HT1080 (cell line): ENCODE measurements around the gene CACNA1G. TPM values are rescaled to one million over a fixed set of nuclear protein-coding genes. Genes with fewer than 3 reads are reported as not detected.

ENCODE experiments used
- DNase-seq: peaks from one replicate; pipeline ENCODE4 v3.0.0-alpha.2; 2015; ENCODE audit warnings: low read depth
- total RNA-seq: library from RNA; depleted of rRNA; stranded (reverse); fragments of >200 nt; shearing (Covaris generic); gene quantifications from 2 replicates; pipeline ENCODE4 v1.2.3, GENCODE V29; 2014

The CACNA1G gene
- total RNA-seq, 1 experiment from 2014 or later: 0.40 TPM

- peak; percentile 90 for DNase-seq
Measured at GRCh38 chr17:50547035-50547735, 13.3 kb upstream of the CACNA1G start, which contains the start of gene SPATA20. Gene SPATA20 (plus strand): TSS chr17:50547174. CDS start chr17:50547209, 35 bp downstream.

- no peak for DNase-seq
Measured at GRCh38 chr17:50547736-50548083, 12.8 kb upstream of the CACNA1G start.

DNA sequence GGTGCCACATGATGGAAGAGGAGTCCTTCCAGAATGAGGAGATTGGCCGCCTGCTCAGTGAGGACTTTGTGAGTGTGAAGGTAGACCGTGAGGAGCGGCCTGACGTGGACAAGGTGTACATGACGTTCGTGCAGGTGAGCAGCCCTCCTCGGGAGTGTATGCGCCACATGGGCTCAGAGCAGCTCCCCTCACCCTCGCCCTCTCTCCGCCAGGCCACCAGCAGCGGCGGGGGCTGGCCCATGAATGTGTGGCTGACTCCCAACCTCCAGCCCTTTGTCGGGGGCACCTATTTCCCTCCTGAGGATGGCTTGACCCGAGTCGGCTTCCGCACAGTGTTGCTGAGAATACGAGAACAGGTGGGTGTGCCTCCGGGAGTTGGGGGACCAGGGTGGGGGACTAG is 11.7 kb upstream of the CACNA1G start:
- no peak for DNase-seq

- no peak for DNase-seq
Measured at GRCh38 chr17:50549256-50549941, 11.1 kb upstream of the CACNA1G start.

DNA sequence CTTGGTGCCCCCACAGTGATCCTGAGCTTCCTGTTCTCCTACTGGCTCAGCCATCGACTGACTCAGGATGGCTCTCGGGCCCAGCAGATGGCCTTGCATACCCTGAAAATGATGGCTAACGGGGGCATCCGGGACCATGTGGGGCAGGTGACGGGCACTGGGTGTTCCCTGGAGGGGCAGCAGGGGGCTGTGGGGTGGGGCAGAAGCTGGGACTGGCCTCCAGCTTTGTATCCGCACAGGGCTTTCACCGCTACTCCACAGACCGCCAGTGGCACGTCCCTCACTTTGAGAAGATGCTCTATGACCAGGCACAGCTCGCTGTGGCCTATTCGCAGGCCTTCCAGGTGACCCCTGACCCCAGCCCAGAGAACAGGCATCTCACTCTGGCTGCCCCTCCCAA is 10.5 kb upstream of the CACNA1G start:
- no peak for DNase-seq

- peak; percentile 54 for DNase-seq
Measured at GRCh38 chr17:50550661-50551432, 9.7 kb upstream of the CACNA1G start.

DNA sequence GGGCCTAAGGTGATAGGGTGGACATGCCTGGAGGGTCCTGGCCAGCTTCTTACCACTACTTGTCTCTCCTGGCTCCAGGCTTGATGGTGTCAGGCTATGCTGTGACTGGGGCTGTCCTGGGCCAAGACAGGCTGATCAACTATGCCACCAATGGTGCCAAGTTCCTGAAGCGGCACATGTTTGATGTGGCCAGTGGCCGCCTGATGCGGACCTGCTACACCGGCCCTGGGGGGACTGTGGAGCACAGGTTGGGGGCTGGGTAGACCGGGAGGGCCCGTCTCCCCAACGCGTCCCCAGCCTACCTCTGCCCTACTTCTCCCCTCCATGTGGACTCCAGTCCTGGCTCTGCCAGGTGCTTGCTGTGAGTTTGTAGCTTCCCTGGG is 9.1 kb upstream of the CACNA1G start:
- DNase-seq: no peak

DNA sequence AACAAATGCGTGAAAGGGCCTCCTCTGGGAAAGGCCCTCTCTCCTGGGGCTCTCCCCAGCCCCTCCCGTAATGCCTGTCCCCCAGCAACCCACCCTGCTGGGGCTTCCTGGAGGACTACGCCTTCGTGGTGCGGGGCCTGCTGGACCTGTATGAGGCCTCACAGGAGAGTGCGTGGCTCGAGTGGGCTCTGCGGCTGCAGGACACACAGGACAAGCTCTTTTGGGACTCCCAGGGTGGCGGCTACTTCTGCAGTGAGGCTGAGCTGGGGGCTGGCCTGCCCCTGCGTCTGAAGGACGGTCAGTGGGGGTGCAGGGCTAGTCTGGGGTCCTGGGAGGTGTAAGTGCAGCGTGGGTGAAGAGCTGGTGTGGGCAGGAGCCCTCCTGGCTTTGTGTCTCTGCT is 8.6 kb upstream of the CACNA1G start:
- DNase-seq: no peak

GRCh38 chr17:50554201-50554600 is 6.3 kb upstream of the CACNA1G start:
- DNase-seq: no peak

DNA sequence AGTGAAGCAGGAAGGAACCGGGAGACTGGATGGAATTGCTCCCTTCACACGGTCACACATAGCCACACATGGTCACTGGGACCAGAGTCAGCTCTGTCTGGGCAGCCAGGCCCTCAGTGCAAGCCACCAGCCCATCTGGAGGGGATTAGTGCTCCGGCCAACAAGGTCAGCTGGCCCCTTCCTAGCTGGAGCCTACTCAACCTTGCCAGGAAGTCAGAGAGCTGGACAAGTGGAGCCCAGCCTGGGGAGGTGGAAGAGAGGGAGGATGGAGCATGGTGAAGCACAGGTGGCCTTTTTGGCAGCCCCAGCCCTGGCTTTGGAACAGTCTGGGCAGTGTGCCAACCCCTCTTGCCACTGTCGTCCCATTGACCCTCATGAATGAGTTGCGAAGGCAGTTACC is 3.7 kb upstream of the CACNA1G start:
- DNase-seq: no peak

GRCh38 chr17:50557630-50558029 is 2.9 kb upstream of the CACNA1G start:
- DNase-seq: no peak

DNA sequence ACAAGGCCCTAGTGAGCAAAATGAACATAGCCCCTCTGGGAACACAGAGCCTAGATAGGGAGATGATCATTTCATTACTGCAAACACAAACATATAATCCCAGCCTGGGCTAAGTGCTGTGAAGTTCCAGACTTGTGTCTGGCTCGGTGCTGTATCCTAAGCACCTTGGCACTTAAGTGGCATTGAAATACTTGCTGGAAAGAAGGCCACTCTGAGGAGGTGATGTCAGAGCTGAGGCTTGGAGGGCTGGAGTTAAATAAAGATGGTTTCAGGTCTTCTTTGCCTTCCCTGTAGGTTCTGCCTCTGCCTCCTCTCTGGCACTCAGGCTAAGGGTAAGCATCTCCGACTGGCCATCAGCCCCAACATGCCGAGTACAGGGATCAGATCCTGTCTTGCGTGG is 2.4 kb upstream of the CACNA1G start:
- no peak for DNase-seq

DNA sequence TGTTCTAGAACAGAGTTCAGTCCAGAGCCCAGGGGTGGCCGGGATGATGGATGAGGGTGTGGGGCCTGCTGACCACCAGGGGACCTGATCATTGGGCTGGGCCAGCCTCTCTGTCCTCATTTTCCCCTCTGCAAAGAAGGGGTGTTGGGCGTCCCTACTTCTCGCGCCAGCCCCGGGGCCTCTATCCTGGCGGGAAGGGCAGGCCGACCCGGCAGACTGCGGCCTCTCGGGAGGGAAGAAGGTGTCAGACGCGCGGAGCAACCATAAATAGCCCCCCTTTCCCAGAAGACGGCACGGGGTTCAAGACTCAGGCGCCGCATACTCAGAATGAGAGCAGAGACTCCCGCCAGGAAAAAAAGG is 2.0 kb upstream of the CACNA1G start:
- DNase-seq: no peak

- DNase-seq: no peak
Measured at GRCh38 chr17:50558941-50559614, 1.4 kb upstream of the CACNA1G start.

DNA sequence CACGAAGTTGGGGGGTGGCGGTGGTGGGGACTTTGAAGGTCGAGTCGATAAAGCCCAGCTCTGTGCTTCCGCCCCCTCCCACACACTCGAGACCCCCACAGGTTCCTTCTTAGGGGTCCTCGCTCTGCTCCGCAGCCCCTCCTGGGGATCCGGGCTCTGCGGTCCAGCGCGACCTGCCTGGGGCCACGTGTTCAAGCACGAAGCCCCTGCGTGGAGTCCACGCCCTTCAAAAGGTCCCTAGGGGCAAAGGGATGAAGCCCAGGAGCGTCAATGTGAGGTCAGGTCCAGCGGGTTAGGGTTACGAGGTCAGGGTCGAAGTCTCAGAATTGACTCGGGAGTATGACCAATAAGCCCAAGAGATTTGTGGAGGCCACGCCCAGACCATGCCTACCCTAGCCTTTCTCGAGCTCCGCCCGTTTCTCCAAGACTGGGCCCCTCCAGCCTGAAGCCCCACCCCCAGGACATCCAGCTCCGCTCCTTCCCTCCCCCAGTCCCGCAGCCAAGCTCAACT is 786 bp upstream of the CACNA1G start:
- no peak for DNase-seq

GRCh38 chr17:50560931-50561745 is 623 bp downstream of the CACNA1G start:
- DNase-seq: no peak

DNA sequence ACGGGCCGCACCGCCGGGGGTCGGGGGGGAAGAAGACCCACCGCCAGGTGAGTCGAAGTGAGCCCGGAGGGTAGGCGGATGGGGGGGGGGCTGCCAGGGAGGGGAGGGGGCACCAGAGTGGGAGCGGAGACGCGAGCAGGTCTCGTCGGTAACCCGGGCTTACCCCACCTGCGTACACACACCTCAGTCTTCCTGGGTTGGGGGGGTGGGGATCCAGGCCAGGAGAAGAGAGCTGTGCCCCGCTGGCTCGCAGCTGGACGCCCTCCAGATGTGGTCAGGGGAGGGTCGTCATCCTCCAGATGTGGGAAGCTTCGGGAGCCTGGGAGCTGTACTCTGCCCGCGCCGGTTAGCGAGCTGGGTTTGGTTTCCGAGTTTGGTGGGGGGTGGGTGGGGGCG is 1.2 kb downstream of the CACNA1G start:
- no peak for DNase-seq

DNA sequence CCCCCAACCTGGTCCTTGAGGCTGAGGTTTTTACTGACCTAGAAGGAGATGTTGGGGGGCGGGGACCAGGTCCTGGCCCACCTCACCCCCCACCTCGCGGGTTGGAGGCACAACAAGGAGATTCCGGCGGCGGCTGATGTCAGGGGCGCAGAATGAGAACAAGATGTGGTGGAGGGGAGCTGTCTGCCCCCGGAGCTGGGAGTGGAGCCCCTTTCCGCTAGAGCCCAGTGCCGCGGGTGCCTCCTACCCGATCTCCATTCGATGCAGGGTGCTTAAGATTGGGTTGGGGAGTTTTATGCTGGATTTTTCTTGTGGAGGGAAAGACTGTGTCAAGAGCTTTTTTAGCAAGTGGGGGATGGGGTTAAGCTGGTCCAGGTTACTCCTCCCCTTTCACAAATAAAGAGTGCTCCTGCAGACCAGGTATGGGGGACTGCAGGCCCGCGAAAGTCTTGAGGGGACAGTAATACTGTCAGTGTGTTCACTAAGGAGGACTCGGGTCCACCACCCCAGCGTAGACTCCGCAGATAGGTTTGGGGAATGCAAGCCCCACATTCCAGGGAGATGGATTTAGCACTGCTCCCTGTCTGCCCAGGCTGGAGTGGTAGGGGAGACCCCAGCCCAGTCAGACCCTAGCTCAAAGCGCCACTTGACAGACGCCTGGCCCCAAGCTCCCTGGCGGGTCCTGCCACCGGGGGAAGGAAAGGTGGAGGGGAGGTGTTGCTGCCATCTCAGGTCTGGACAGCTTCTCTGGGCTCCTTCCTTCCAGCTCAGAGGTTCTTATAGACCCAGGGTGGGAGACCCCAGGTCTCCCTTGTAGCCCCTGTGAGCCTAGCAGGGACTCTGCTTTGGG is 2.0 kb downstream of the CACNA1G start:
- no peak for DNase-seq

DNA sequence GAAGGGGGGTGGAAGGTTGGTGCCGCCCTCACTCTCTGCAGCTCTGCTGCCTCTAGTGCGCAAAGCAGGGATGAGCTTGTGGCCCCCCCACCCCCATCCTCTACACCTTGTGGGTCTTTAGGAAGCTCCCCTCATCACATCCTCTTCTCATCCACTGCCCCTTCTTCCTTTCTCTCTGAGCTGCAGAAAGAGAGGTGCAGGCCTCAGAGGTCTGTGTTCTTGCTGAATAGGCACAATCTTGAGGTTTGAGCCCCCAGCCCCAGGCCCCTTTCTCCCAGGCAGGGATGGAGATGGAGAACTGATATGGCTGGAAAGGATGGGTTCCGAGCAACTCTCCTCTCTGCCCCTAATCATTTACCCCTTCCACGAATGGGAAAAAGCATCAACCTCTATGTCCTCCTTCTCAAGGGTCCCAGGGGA is 2.6 kb downstream of the CACNA1G start:
- no peak for DNase-seq

DNA sequence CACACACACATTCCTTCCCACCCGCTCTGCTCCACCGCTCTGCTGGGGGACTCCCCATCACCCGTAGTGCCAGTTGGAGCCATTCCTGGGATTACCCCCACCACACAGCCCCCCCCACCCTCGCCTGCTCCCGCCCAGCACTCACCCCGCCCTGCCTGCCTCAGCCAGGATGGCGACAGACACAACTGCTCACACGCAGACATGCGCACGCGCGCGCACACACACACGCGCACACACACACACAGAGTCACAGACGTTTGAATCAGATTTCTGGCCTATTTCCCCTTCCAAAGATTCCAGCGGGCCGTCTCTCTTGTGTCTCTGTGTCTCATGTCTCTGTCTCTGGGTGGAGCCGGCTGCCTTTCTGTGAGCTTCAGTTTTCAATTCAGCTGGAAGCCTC is 4.4 kb downstream of the CACNA1G start:
- DNase-seq: no peak
